ENCODE results near the gene OR2K2.
A peak's percentile ranks its signal among the peaks of the same experiment; 100 is the strongest.
"Not testable (repeated sequence)": the region's sequence is repeated elsewhere in the genome, so short reads cannot be mapped to it uniquely, and the experiment has no call there.

OR2K2 gene

DNA sequence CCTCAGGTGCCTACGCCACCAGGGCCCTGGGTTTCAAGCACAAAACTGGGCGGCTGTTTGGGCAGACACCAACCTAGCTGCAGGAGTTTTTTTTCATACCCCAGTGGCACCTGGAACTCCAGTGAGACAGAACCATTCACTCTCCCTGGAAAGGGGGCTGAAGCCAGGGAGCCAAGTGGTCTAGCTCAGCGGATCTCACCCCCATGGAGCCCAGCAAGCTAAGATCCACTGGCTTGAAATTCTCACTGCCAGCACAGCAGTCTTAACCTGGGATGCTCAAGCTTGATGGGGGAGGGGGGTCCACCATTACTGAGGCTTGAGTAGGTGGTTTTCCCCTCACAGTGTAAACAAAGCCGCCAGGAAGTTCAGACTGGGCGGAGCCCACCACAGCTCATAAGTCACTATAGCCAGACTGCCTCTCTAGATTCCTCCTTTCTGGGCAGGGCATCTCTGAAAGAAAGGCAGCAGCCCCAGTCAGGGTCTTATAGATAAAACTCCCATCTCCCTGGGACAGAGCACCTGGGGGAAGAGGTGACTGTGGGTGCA, 4.4 kb upstream of the OR2K2 start:
- not testable (repeated sequence) for H3K27ac ChIP-seq (ENCODE audit: low read depth, low read length); H3K27me3 ChIP-seq (ENCODE audit: control insufficient read depth, insufficient read depth, low read length); H3K9ac ChIP-seq (ENCODE audit: low read length); H3K4me1 ChIP-seq (ENCODE audit: control insufficient read depth, insufficient read depth, low read length); H3K36me3 ChIP-seq (ENCODE audit: control insufficient read depth, insufficient read depth, low read length); H3K4me3 ChIP-seq (ENCODE audit: low read length)

DNA sequence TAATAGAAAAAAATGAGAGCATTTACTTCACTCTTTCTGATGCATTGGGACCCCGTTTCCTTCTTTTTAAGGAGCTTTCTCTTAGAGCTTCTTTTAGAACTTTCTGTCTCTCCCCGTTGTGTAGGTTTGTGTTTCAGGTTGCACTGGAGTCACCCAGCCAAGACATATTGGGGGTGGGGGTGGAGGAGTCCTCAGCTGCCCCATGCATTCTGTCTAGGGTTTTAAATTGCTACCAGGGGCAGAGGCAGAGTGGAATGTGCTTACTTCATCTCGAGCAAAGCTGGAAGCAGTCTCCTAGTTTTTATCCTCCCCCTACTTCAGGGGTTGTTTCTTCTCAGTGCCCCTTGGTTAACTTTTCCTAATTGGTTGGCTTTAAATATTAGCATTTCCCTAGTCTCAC, 9.4 kb downstream of the OR2K2 start:
- Histone ChIP-seq H3K9ac (ENCODE audit: low read length) (no peak overlapping the region), H3K27me3 (ENCODE audit: control insufficient read depth, insufficient read depth, low read length) (no peaks in the 10 kb centered on the region), H3K27ac (ENCODE audit: low read depth, low read length) (no peak overlapping the region), H3K4me3 (ENCODE audit: low read length) (no peak overlapping the region), H3K4me1 (ENCODE audit: control insufficient read depth, insufficient read depth, low read length) (no peaks in the 10 kb centered on the region), H3K36me3 (ENCODE audit: control insufficient read depth, insufficient read depth, low read length) (no peaks in the 10 kb centered on the region)

DNA sequence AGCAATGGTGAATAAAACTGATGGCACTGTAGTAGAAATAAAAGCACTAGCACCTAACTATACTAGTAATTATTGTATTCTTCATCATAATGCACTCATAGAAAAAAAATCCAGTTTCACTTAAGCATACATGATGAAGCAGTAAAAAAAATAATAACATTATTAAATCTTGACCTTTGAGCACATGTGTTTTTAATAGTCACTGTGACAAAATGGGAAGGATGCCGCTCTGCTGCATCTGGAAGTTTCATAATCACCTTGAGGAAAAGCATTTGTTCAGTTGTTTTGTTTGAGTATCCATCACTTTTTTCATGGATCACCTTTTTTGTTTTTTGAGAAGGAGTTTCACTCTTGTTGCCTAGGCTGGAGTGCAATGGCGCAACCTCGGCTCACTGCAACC, 13.2 kb downstream of the OR2K2 start:
- H3K27me3 ChIP-seq (ENCODE audit: control insufficient read depth, insufficient read depth, low read length) = no peaks in the 10 kb centered on the region
- no peak overlapping the region for H3K9ac ChIP-seq (ENCODE audit: low read length)
- H3K4me1 ChIP-seq (ENCODE audit: control insufficient read depth, insufficient read depth, low read length) = no peaks in the 10 kb centered on the region
- no peaks in the 10 kb centered on the region for H3K36me3 ChIP-seq (ENCODE audit: control insufficient read depth, insufficient read depth, low read length)
- no peak overlapping the region for H3K27ac ChIP-seq (ENCODE audit: low read depth, low read length)
- no peak overlapping the region for H3K4me3 ChIP-seq (ENCODE audit: low read length)

DNA sequence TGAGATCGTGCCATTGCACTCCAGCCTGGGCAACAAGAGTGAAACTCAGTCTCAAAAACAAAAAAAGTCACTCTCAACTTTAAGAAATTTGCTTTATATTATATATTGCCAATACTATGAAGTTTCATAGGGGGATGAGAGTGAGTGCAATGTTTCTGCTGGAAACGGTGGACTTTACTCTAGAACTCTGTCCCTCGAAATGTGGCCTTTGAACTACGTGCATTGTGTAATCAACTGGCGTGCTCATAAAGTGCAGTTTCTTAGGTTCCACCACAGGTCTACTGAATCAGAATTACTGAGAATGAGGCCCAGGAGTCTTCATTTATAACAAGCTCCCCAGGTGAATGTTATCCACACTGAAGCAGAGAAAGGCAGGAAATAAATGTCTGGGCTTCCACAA, 24.1 kb downstream of the OR2K2 start:
- Histone ChIP-seq H3K9ac (ENCODE audit: low read length) (no peak overlapping the region), H3K4me3 (ENCODE audit: low read length) (no peak overlapping the region), H3K27me3 (ENCODE audit: control insufficient read depth, insufficient read depth, low read length) (no peaks in the 10 kb centered on the region), H3K4me1 (ENCODE audit: control insufficient read depth, insufficient read depth, low read length) (no peaks in the 10 kb centered on the region), H3K27ac (ENCODE audit: low read depth, low read length) (no peak overlapping the region), H3K36me3 (ENCODE audit: control insufficient read depth, insufficient read depth, low read length) (no peaks in the 10 kb centered on the region)

DNA sequence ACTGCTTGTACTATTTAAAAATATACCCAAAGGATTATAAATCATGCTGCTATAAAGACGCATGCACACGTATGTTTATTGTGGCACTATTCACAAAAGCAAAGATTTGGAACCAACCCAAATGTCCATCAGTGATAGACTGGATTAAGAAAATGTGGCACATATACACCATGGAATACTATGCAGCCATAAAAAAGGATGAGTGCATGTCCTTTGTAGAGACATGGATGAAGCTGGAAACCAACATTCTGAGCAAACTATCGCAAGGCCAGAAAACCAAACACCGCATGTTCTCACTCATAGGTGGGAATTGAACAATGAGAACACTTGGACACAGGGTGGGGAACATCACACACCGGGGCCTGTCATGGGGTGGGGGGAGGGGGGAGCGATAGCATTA, 26.0 kb downstream of the OR2K2 start:
- H3K9ac ChIP-seq (ENCODE audit: low read length); H3K4me3 ChIP-seq (ENCODE audit: low read length); H3K4me1 ChIP-seq (ENCODE audit: control insufficient read depth, insufficient read depth, low read length); H3K27me3 ChIP-seq (ENCODE audit: control insufficient read depth, insufficient read depth, low read length); H3K36me3 ChIP-seq (ENCODE audit: control insufficient read depth, insufficient read depth, low read length); H3K27ac ChIP-seq (ENCODE audit: low read depth, low read length): not testable (repeated sequence)

DNA sequence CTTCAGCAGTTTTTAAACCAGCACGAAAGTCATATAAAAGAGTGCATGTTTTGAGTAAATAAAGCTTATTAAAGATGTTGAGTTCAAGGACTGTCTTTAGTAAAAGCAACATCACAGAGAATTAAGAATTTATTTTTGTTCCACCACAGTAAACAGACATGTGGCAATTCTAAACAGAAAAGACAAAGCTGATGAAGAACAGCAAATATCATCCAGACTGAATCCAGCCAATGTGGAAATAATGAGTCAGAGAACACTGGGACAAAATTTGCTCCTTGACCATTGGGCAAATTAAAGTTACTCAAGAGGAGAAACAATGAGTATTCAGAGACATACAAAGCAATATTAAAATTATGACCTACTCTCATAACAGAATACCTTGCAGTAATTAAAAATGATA, 28.8 kb downstream of the OR2K2 start:
- no peak overlapping the region for H3K27ac ChIP-seq (ENCODE audit: low read depth, low read length)
- H3K4me3 ChIP-seq (ENCODE audit: low read length) = no peak overlapping the region
- H3K36me3 ChIP-seq (ENCODE audit: control insufficient read depth, insufficient read depth, low read length) = no peaks in the 10 kb centered on the region
- H3K27me3 ChIP-seq (ENCODE audit: control insufficient read depth, insufficient read depth, low read length) = no peaks in the 10 kb centered on the region
- H3K9ac ChIP-seq (ENCODE audit: low read length) = no peak overlapping the region
- H3K4me1 ChIP-seq (ENCODE audit: control insufficient read depth, insufficient read depth, low read length) = no peaks in the 10 kb centered on the region

DNA sequence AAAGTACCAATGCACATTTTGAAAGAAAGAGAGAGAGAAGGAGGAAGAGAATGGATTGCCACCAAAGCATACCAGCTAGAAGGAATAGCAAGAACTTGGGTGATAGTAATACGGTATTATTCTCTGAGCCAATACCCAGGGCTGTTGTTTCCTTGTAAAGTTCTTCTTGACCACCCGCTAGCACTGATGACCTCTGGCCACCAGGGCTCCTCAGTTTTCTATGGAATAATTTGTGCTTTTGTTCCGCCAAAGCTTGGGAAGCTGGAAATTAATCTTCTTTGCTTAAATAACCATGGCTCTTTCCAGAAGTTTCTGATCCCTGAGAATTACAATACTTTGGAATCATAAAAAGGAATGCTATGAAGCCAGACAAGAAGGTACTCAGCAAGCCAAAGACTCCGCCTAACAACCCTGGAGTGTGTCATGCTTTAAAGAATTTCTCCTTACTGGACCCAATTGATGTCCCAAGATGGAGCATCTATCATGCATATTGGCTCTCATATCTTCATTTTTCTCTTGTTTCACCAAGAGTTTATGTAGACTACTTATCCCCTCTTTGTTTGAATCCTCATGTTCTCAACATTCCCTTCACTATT, 29.8 kb downstream of the OR2K2 start:
- H3K27me3 ChIP-seq (ENCODE audit: control insufficient read depth, insufficient read depth, low read length) = no peaks in the 10 kb centered on the region
- no peaks in the 10 kb centered on the region for H3K36me3 ChIP-seq (ENCODE audit: control insufficient read depth, insufficient read depth, low read length)
- no peak overlapping the region for H3K9ac ChIP-seq (ENCODE audit: low read length)
- no peaks in the 10 kb centered on the region for H3K4me1 ChIP-seq (ENCODE audit: control insufficient read depth, insufficient read depth, low read length)
- H3K4me3 ChIP-seq (ENCODE audit: low read length) = no peak overlapping the region
- H3K27ac ChIP-seq (ENCODE audit: low read depth, low read length) = peak overlapping the region; percentile 24

DNA sequence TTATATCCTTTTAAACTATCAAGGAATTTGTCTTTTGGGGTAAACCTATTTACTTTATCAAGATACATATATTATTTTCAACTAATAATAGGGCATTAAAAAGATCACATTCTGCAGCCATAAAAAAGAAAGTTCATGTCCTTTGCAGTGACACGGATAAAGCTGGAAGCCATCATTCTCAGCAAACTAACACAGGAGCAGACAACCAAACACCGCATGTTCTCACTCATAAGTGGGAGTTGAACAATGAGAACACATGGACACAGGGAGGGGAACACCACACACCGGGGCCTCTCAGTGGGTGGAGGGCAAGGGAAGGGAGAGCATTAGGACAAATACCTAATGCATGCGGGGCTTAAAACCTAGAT, 30.4 kb downstream of the OR2K2 start:
- not testable (repeated sequence) for H3K27ac ChIP-seq (ENCODE audit: low read depth, low read length); H3K27me3 ChIP-seq (ENCODE audit: control insufficient read depth, insufficient read depth, low read length); H3K4me1 ChIP-seq (ENCODE audit: control insufficient read depth, insufficient read depth, low read length); H3K9ac ChIP-seq (ENCODE audit: low read length); H3K36me3 ChIP-seq (ENCODE audit: control insufficient read depth, insufficient read depth, low read length)
- peak overlapping the region; percentile 15 for H3K4me3 ChIP-seq (ENCODE audit: low read length)

DNA sequence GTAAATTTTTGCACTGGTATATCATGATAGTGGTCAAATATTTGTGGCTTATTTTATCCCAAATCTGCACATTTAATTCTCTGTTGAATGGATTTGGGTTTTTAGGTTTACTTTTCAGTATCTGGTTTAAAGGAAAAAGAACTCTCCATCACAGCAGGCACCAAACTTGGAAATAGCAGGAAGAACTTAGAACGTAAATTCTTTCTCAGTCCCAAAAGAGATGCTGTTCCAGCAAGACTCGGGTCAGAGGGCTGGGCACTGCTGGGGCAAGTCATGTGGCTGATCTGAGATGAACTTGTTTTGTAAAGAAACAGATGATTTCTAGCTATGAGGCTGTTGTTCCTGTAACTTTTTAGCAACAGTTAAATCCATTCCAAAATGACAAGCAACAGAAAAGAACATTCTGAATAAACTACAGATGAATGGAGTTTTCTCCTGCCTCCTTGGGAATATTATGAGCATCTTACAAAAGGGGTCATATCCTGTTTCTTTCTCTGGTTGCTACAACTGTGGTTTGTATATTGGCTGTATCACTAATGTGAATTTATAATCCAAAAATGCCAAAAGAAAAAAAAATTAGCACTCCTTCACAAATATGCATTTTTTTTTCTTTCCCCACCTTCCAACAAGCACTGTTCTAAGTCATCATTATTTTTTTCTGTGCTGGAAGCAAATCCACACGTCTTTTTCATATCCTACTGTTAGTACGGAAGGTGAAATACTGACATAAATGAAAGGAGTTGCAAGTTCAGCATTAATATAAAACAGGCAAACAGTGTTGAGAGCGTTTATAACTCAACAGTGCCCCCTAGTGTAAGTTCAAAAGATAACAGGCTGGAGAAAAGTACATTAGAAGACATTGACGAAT, 31.1 kb downstream of the OR2K2 start:
- Histone ChIP-seq H3K36me3 (ENCODE audit: control insufficient read depth, insufficient read depth, low read length) (no peaks in the 10 kb centered on the region), H3K4me3 (ENCODE audit: low read length) (no peak overlapping the region), H3K9ac (ENCODE audit: low read length) (no peak overlapping the region), H3K27me3 (ENCODE audit: control insufficient read depth, insufficient read depth, low read length) (no peaks in the 10 kb centered on the region), H3K4me1 (ENCODE audit: control insufficient read depth, insufficient read depth, low read length) (no peaks in the 10 kb centered on the region), H3K27ac (ENCODE audit: low read depth, low read length) (peak overlapping the region; percentile 56)

DNA sequence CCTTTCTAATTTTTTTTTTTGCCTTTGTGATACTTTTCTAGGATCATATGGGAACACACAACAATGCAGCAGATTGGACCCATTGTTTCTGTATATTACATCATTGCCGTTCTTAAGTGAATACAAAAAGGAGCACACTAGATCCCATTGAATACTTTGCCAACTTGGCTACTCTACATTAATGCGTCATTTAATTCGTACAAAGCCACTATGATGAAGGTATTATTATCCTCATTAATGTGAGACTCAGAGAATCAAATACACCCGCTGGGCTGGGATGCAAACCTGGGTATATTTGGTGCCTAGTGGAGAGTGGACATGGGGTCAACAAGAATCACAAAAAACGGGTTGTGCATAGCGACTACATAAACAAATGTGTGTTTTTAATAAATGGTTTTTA, 31.9 kb downstream of the OR2K2 start:
- Histone ChIP-seq H3K36me3 (ENCODE audit: control insufficient read depth, insufficient read depth, low read length) (no peaks in the 10 kb centered on the region), H3K9ac (ENCODE audit: low read length) (no peak overlapping the region), H3K4me3 (ENCODE audit: low read length) (no peak overlapping the region), H3K27ac (ENCODE audit: low read depth, low read length) (no peak overlapping the region), H3K27me3 (ENCODE audit: control insufficient read depth, insufficient read depth, low read length) (no peaks in the 10 kb centered on the region), H3K4me1 (ENCODE audit: control insufficient read depth, insufficient read depth, low read length) (no peaks in the 10 kb centered on the region)

DNA sequence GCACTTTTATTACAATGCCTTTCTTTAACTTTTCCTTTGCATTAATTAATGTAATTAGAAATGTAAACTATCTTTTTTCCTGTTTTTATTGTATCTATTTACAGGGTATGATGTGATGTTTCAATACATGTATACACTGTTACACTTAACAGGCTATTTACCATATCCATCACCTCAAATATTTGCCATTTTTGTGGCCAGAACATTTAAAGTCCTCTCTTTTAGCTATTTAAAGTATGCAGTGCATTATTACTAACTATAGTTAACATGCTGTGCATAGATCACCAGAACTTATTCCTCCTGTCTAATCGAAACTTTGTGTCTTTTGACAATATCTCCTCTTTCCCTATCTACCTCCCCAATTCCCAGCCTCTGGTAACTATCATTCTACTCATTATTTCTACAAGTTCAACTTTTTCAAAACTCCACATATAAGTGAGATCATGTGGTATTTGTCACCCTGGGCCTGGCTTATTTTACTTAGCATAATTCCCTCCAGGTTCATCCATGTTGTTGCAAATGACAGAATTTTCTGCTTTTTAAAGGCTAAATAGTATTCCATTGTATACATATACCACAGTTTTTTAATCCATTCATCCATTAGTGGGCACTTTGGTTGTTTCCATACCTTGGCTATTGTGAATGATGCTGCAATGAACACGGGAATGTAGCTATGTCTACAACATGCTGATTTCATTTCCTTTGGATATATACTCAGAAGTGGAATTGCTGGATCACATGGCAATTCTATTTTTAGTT, 32.8 kb downstream of the OR2K2 start:
- H3K4me1 ChIP-seq (ENCODE audit: control insufficient read depth, insufficient read depth, low read length) = no peaks in the 10 kb centered on the region
- H3K36me3 ChIP-seq (ENCODE audit: control insufficient read depth, insufficient read depth, low read length) = no peaks in the 10 kb centered on the region
- H3K27ac ChIP-seq (ENCODE audit: low read depth, low read length) = no peak overlapping the region
- H3K4me3 ChIP-seq (ENCODE audit: low read length) = no peak overlapping the region
- no peaks in the 10 kb centered on the region for H3K27me3 ChIP-seq (ENCODE audit: control insufficient read depth, insufficient read depth, low read length)
- no peak overlapping the region for H3K9ac ChIP-seq (ENCODE audit: low read length)

DNA sequence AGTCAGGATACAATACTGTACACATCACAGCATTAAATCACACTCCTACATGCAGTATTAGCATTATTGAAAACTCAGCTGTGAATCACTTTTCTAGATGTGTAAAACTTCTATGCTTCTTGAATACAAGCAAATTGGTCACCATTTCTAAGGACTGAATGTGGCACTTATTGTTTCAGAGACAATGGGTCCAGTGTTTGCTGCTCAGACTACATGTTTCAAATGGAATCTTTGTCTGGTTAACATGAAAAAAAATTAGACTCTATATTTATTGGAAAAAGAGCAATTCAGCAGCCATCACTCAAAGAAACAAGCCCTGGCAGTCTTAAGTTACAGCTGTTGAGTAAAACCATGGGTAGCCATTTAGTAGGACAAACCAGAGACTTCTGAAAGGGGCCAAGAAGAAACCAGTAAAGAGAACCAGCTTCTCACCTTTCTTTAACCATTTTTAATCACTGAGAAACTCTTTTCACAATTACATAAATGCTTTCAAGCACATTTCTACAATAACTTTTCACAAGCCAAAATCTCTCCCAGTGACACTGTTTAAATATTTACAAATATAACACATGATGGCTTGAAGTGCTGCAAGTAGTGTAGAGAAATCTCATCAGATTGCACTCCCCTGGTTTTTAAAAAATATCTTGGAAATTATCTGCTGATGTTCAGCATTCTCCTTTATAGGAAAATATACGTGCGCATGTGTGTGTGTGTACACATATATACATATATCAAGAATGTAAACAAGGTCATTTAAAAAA, 35.2 kb downstream of the OR2K2 start:
- no peaks in the 10 kb centered on the region for H3K4me1 ChIP-seq (ENCODE audit: control insufficient read depth, insufficient read depth, low read length)
- H3K4me3 ChIP-seq (ENCODE audit: low read length) = no peak overlapping the region
- peak overlapping the region; percentile 4 for H3K27ac ChIP-seq (ENCODE audit: low read depth, low read length)
- no peak overlapping the region for H3K9ac ChIP-seq (ENCODE audit: low read length)
- H3K27me3 ChIP-seq (ENCODE audit: control insufficient read depth, insufficient read depth, low read length) = no peaks in the 10 kb centered on the region
- no peaks in the 10 kb centered on the region for H3K36me3 ChIP-seq (ENCODE audit: control insufficient read depth, insufficient read depth, low read length)
